Transverse colon (tissue), 3 donors: ENCODE results near the gene CYTH4.

Source experiments
- EP300 ChIP-seq: sonication (generic); formaldehyde crosslinking; IDR thresholded peaks from one replicate; pipeline ENCODE4 v1.6.1; 2017; ENCODE audit warnings: antibody characterized with exemption, low read depth
- TF ChIP-seq, protein P1 (sequence below), 5 experiments: fragments of 200-600 bp in 3 of 5; fragments of 450-650 bp in 2 of 5; sonication (generic) in 3 of 5; IDR thresholded peaks; 1 replicate in 2 of 5; 2 replicates in 3 of 5; pipeline ENCODE4 v1.5.1; 2016 to 2017; ENCODE audit warnings: antibody characterized with exemption in 5 of 5, inconsistent platforms in 3 of 5, mild to moderate bottlenecking in 2 of 5, moderate library complexity in 1 of 5

DNA sequence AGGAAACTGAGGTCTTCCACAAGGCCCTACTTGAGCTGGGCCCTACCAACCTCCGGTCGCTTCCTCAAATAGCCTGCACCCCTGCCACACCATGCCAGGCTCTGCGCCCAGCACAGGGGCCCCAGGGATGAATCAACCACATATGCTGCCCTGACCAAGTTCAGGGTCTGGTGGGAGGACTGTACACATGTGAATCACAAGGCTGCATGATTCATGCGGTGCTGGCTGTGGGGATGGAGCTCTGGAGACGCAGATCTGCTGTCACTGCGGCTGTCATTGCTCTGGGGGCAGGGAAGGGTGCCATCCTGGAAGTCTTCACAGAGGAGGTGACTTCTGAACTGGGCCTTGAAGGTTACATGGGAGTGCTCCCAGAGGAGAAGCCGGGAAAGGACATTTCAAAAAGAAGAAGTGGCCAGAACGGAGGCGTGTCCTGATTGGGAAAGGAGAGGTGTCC lies 21.5 kb downstream of the CYTH4 start:
- TF ChIP-seq, protein P1, sequence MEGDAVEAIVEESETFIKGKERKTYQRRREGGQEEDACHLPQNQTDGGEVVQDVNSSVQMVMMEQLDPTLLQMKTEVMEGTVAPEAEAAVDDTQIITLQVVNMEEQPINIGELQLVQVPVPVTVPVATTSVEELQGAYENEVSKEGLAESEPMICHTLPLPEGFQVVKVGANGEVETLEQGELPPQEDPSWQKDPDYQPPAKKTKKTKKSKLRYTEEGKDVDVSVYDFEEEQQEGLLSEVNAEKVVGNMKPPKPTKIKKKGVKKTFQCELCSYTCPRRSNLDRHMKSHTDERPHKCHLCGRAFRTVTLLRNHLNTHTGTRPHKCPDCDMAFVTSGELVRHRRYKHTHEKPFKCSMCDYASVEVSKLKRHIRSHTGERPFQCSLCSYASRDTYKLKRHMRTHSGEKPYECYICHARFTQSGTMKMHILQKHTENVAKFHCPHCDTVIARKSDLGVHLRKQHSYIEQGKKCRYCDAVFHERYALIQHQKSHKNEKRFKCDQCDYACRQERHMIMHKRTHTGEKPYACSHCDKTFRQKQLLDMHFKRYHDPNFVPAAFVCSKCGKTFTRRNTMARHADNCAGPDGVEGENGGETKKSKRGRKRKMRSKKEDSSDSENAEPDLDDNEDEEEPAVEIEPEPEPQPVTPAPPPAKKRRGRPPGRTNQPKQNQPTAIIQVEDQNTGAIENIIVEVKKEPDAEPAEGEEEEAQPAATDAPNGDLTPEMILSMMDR (IDR thresholded peaks at IDR 0.05), result no peak
- no peak for TF ChIP-seq EP300
